ENCODE data around the gene C10orf95. TPM values are rescaled to one million over a fixed set of nuclear protein-coding genes. Genes with fewer than 3 reads are reported as not detected.

The C10orf95 gene
- total and polyA plus RNA-seq, 2 of the 13 experiments (the other 11 are each of a cell fraction or from before 2014, with no cell fraction given): 0.05 to 0.07 TPM

DNA sequence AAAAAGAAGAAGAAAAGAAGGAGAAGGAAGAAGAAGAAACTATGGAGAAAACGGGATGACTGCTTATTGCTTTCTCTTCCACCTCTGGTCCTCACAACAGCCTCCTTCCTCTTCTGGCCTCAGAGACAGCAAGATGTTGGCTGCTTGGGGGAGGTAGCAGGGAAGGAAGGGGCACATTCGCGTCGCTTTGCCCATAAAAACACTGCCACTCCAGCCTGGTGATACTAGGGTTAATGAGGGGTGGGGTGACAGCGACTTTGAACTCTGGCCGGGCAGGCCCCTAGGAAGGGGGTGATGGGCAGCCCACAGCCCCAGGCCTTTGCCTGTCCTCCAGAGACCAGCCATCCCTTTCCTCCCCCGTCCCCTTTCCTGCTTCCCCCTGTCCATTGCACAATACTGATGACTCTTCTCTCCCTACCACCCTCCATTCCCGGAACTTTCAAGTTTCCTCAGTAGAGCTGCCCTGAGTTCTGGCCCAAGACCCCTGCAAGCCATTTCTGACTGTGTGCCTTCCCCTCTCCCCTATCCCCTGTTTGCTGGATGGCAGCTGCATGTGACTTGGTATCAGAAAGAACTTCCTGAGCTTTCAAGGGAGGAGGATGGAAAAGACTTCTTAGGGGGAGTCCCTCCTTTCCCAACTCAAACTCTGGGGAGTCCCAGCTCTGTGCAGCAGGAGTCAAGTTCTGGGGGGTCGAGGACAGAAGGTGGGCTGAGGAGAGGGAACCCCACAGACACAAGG, 16.8 kb downstream of the C10orf95 start (continued):
- TF ChIP-seq, protein P1, sequence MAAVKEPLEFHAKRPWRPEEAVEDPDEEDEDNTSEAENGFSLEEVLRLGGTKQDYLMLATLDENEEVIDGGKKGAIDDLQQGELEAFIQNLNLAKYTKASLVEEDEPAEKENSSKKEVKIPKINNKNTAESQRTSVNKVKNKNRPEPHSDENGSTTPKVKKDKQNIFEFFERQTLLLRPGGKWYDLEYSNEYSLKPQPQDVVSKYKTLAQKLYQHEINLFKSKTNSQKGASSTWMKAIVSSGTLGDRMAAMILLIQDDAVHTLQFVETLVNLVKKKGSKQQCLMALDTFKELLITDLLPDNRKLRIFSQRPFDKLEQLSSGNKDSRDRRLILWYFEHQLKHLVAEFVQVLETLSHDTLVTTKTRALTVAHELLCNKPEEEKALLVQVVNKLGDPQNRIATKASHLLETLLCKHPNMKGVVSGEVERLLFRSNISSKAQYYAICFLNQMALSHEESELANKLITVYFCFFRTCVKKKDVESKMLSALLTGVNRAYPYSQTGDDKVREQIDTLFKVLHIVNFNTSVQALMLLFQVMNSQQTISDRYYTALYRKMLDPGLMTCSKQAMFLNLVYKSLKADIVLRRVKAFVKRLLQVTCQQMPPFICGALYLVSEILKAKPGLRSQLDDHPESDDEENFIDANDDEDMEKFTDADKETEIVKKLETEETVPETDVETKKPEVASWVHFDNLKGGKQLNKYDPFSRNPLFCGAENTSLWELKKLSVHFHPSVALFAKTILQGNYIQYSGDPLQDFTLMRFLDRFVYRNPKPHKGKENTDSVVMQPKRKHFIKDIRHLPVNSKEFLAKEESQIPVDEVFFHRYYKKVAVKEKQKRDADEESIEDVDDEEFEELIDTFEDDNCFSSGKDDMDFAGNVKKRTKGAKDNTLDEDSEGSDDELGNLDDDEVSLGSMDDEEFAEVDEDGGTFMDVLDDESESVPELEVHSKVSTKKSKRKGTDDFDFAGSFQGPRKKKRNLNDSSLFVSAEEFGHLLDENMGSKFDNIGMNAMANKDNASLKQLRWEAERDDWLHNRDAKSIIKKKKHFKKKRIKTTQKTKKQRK (IDR thresholded peaks at IDR 0.05; ENCODE audit: low read length): no peak
- TF ChIP-seq CEBPB (IDR thresholded peaks at IDR 0.05; ENCODE audit: borderline replicate concordance, low read depth, low read length): peak; percentile 97
- TF ChIP-seq, protein P2, sequence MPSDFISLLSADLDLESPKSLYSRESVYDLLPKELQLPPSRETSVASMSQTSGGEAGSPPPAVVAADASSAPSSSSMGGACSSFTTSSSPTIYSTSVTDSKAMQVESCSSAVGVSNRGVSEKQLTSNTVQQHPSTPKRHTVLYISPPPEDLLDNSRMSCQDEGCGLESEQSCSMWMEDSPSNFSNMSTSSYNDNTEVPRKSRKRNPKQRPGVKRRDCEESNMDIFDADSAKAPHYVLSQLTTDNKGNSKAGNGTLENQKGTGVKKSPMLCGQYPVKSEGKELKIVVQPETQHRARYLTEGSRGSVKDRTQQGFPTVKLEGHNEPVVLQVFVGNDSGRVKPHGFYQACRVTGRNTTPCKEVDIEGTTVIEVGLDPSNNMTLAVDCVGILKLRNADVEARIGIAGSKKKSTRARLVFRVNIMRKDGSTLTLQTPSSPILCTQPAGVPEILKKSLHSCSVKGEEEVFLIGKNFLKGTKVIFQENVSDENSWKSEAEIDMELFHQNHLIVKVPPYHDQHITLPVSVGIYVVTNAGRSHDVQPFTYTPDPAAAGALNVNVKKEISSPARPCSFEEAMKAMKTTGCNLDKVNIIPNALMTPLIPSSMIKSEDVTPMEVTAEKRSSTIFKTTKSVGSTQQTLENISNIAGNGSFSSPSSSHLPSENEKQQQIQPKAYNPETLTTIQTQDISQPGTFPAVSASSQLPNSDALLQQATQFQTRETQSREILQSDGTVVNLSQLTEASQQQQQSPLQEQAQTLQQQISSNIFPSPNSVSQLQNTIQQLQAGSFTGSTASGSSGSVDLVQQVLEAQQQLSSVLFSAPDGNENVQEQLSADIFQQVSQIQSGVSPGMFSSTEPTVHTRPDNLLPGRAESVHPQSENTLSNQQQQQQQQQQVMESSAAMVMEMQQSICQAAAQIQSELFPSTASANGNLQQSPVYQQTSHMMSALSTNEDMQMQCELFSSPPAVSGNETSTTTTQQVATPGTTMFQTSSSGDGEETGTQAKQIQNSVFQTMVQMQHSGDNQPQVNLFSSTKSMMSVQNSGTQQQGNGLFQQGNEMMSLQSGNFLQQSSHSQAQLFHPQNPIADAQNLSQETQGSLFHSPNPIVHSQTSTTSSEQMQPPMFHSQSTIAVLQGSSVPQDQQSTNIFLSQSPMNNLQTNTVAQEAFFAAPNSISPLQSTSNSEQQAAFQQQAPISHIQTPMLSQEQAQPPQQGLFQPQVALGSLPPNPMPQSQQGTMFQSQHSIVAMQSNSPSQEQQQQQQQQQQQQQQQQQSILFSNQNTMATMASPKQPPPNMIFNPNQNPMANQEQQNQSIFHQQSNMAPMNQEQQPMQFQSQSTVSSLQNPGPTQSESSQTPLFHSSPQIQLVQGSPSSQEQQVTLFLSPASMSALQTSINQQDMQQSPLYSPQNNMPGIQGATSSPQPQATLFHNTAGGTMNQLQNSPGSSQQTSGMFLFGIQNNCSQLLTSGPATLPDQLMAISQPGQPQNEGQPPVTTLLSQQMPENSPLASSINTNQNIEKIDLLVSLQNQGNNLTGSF (CRISPR knock-in tag; IDR thresholded peaks at IDR 0.05): no peak
- no peak for TF ChIP-seq ZNF773 (CRISPR knock-in tag; IDR thresholded peaks at IDR 0.05; ENCODE audit: borderline replicate concordance)
- TF ChIP-seq, protein P3, sequence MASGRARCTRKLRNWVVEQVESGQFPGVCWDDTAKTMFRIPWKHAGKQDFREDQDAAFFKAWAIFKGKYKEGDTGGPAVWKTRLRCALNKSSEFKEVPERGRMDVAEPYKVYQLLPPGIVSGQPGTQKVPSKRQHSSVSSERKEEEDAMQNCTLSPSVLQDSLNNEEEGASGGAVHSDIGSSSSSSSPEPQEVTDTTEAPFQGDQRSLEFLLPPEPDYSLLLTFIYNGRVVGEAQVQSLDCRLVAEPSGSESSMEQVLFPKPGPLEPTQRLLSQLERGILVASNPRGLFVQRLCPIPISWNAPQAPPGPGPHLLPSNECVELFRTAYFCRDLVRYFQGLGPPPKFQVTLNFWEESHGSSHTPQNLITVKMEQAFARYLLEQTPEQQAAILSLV (CRISPR knock-in tag; IDR thresholded peaks at IDR 0.05; ENCODE audit: borderline replicate concordance): no peak
- TF ChIP-seq, protein P4, sequence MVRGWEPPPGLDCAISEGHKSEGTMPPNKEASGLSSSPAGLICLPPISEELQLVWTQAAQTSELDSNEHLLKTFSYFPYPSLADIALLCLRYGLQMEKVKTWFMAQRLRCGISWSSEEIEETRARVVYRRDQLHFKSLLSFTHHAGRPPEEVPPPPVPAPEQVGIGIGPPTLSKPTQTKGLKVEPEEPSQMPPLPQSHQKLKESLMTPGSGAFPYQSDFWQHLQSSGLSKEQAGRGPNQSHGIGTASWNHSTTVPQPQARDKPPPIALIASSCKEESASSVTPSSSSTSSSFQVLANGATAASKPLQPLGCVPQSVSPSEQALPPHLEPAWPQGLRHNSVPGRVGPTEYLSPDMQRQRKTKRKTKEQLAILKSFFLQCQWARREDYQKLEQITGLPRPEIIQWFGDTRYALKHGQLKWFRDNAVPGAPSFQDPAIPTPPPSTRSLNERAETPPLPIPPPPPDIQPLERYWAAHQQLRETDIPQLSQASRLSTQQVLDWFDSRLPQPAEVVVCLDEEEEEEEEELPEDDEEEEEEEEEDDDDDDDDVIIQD (CRISPR knock-in tag; IDR thresholded peaks at IDR 0.05; ENCODE audit: low read depth): no peak
- TF ChIP-seq RORA (CRISPR knock-in tag; IDR thresholded peaks at IDR 0.05): no peak
- TF ChIP-seq, protein P5, sequence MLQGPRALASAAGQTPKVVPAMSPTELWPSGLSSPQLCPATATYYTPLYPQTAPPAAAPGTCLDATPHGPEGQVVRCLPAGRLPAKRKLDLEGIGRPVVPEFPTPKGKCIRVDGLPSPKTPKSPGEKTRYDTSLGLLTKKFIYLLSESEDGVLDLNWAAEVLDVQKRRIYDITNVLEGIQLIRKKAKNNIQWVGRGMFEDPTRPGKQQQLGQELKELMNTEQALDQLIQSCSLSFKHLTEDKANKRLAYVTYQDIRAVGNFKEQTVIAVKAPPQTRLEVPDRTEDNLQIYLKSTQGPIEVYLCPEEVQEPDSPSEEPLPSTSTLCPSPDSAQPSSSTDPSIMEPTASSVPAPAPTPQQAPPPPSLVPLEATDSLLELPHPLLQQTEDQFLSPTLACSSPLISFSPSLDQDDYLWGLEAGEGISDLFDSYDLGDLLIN (CRISPR knock-in tag; IDR thresholded peaks at IDR 0.05; ENCODE audit: borderline replicate concordance): no peak
- TF ChIP-seq NFE2L2 (IDR thresholded peaks at IDR 0.05; ENCODE audit: low read length): no peak
- no peak for TF ChIP-seq GZF1 (CRISPR knock-in tag; IDR thresholded peaks at IDR 0.05)
- TF ChIP-seq, protein P6, sequence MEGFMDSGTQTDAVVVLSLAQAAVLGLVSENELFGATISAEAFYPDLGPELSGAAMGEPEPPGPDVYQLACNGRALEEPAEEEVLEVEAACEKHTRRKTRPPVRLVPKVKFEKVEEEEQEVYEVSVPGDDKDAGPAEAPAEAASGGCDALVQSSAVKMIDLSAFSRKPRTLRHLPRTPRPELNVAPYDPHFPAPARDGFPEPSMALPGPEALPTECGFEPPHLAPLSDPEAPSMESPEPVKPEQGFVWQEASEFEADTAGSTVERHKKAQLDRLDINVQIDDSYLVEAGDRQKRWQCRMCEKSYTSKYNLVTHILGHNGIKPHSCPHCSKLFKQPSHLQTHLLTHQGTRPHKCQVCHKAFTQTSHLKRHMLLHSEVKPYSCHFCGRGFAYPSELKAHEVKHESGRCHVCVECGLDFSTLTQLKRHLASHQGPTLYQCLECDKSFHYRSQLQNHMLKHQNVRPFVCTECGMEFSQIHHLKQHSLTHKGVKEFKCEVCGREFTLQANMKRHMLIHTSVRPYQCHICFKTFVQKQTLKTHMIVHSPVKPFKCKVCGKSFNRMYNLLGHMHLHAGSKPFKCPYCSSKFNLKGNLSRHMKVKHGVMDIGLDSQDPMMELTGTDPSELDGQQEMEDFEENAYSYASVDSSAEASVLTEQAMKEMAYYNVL (CRISPR knock-in tag; IDR thresholded peaks at IDR 0.05; ENCODE audit: borderline replicate concordance): peak; percentile 68; the same call in 1 of the 2 replicates
- TF ChIP-seq ARID2 (CRISPR knock-in tag; IDR thresholded peaks at IDR 0.05; ENCODE audit: borderline replicate concordance): no peak
- TF ChIP-seq ZSCAN20 (CRISPR knock-in tag; IDR thresholded peaks at IDR 0.05; ENCODE audit: borderline replicate concordance): no peak
